CD4-positive, alpha-beta T cell treated with Interleukin-6 for 4 hours (primary cell): ENCODE data around the gene DIPK1A.

Experiments used
- DNase-seq: peaks from one replicate; pipeline ENCODE4 v3.0.0-alpha.2; 2020; ENCODE audit warnings: mixed read lengths

Gene DIPK1A

DNA sequence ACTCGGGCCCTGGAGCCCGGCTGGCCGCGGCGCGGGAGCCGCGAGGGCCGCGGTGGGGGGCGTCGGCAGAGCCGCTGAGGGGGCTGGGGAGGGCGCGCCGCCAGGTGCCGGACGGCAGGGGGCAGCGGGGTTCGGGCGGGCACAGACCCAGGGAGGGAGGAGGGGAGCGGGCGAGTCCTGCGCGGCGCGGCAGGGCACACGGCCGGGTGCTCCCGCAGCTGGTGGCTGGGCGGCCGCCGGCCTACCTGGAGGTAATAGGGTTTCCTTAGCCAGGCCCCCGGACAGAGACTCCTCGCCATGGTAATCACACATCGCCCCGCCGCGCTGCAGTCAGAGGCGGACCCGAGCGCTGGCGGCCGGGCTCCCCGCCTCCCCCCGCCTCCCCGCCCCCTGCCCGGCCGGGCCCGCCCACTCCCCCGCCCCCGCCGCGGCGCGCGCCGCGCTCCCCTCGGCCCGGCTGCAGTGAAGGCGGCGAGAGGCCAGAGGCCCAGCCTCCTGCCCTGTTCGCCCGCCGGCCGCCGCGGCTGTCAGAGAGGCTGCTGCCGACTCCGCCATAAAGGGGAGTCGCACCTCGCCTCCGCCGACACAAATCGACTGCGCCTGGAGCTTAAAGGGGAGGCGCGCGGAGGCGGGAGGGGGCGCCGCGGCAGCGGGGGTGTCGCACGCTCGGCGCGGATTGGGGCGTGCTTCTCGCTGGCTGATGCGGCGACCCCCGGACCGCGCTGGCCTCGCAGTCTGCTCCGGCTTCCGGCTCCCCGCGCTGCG, at the start of gene DIPK1A:
TSS of gene DIPK1A (minus strand) at position 332 of the 765 bp plus-strand sequence. CDS start at position 299, 33 bp downstream.
- peak; percentile 77 for DNase-seq

DNA sequence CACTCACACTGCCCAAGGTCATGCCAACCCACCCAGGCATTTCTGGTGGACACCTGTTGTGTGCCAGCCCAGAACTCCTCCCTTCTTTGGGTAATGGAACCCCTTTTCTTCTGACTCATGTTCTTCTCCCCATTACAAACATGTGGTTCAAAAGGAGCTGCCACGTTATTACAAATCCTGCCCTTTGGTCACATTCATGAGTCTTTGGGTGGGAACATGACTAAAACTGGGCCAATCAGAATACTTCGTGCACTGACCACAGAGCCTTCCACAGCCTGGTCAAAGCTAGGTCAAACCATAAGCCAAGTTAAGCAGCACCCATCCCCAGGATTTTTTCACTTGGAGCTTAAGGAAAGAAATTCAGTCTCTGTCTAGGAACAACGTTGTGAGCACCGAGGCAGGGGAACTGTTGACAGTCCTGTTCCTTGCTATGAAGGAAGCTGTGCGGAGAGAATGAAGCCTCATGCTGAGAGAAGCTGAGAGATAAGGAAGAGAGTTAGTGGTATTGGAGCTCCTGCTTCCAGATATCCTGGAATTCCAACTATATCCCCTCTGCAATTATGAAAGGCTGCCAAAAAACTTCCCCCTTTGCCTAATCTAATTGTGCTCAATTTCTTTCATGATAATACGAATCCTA, 46.8 kb upstream of the DIPK1A start:
- DNase-seq: no peak

DNA sequence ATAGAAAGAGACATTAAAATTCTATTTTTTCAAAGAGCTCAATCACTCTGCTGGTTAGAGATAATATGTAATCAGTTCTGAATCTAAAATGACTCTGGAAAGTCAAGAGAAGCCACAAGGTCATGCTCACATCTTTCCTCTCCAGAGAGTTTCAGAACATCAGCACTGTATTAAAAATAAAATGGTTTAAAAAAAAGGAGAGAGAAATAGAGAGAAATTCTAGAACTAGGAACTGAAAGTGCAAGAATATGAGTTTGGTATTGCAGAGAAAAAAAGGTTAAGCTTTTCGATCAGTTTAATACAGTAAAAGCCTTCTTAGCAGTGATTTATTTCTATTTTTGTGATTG, 44.0 kb upstream of the DIPK1A start:
- DNase-seq: no peak

DNA sequence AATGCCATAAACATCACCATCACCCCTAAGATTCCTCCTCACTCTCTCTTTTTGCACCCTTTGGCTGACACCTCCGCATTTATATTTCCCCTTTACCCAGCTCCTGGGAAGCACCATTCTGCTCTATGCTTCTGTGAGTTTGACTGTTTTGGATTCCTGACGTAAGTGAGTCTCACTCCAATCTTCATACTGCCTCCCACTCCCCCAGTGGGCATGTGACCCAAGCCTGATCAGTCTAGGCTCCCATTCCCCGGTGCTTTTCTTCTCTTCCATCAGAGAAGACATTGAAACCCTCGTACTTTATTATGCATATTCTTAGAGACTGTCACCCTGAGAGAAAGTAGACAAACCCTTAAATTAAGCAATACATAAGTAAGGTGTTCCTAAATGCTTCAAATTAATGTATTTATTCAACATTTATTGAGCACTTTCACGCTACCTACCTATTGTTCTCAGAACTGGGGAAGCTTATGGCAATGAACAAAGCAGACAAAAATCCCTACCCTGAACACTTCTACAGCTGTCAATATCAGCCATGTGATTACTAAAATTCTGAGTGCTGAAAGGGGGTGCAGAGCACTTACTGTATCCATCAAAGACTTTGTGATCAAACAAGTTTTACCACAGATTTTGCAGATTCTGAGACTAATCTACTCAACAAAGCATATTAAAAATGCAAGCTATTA, 43.4 kb upstream of the DIPK1A start:
- no peak for DNase-seq

DNA sequence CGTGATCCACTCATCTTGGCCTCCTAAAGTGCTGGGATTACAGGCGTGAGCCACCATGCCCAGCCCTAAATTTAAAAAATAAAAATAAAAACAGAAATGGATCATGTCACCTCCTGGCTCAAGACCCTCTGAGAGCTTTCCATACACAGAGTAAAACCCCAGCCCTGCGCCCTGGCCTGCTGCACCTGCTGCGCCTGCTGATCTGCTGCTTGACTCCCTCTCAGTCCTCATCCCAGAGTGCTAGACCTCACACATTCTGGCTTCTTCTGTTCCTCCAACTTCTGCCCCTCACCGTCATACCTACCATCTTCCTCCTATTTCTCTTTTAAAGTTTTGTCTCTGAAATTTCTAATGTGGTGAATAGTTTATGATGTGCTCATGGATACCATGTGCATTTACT, 42.7 kb upstream of the DIPK1A start:
- no peak for DNase-seq

DNA sequence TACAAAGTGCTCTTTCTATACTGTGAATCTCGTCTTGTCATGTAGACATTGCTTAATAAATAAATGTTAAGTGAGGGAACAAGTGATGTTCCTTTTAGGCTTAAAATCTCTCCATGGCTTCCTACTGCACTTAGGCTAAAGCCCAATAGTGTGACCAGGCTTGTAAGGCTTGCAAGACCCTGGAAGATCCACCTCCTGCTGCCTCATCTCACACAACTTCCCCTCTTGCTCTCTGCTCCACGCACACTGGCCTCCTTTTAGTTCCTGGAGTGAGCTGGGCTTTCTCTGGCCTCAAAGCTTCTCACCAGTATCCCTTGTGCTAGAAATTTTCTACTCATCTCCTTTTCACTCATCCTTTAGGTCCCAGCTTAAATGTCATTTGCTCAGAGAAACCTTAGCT, 41.5 kb upstream of the DIPK1A start:
- no peak for DNase-seq

DNA sequence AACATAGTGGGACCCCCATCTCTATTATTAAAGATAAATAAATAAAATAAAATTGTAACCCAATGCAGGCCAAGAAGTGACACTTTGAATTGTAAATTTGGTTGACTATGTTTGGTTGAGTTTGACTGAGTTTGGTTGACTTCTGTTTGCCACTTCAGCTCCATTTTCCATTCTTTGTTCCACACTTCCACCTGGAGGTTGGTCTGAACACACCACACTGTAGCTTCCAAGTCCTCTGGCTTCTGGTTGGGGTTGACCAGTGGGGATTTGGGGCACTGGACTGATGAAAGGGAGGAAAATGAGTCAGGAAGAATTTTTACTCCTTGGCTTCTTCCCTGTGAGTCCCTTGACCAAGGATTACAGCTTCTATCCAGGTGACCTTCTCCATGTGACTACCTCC, 40.6 kb upstream of the DIPK1A start:
- no peak for DNase-seq

DNA sequence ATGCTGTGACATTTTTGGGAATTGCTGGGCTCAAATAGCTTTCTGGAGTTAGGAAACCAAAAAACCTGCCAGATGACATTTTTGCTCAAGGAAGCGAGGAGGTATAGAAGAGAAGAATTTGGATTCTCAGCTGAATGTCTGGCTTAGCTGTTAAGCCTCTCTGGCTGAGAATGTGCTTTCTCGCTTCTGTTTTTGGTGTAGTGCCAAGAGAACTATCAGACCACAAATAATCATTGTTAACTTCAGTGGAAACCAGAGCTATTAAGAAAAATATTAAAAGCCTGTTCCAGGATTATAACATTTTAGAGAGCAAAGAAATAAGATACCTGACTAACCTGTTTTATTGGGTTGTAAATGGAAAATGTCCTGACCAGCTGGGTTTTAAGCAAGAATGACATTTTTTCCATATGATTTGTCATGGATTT, 39.5 kb upstream of the DIPK1A start:
- no peak for DNase-seq

DNA sequence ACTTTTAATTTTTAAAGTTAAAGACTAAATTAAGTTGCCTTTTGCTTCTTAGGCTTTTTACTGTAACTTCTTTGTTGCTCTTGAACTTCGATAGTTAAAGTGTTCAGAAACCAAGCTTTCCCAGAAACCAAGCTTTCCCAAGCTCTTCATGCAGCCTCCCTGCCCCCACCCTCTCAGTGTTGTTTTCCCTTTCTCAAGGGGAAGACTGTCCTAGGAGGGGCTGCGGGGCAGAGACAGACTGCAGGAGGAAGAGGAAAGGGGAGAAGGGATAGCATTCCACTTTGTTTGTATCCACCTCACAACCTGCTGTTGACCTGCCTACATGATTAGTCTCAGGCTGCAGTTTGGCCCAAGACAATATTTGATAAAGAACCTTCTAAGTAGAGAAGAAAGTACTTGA, 39.0 kb upstream of the DIPK1A start:
- no peak for DNase-seq

DNA sequence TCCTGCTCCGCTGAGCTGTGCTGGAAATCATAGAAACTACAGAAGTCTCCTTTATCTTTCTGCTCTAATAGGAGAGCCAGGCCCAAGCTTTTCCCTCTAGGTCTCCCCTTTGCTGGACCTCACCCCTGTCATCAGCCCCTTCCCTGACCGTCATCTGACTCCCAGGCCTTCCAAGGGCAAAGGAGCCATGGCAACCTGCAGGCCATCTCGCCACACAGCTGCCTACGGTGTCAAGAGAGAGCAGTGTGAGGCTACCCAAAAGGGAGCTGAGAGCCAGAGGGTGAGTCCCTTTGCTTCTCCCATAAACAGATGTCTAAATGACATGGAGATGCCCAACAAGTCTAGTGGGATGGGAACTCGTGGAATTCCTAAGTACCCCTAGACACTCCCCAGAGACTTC, 37.6 kb upstream of the DIPK1A start:
- DNase-seq: no peak

DNA sequence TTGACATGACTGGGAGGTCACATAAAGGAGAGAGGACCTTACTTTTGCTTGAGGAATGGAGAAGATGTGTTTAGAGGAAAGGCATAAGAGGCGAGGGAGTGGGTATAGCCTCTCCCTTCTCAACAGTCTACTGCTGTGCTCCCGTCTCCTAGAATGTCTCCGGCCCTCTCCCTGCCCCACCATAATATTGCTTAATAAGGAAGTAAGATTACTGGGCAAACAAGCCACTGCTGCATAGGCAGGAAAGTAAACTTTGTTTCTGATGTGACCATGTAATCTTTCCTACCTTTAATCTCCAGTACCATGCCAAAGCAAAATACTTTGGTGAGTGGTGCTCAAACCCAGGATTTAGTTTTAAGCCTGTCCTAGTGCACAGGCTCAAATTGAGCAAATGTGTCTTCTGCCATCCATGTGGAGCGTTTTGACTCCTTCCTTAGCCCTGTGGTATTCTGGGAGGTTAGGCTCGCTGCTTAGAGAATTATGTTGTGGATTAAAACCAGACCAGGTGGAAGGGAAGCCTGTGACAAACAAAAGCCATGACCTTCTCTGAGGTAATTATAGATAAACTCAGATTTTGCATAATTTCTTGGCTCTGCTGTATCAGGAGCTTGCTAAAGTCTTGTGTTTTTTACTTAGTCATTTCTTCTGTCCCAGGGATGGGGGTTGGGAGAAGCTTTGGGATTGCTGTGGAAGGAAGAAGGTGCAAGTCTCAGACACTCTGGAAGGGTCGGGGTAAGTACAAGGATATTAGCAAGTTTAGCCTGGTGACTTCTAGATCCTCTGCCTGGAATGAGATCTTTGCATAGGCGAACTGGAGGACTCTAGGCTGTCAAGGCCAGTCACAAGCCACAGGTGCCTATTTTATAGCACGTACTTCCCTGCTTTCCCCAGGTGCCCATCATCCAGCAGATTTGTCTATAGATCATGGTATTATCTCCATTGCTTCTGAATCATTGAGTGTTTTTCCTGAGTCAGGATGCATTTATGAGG, 34.5 kb upstream of the DIPK1A start:
- no peak for DNase-seq

DNA sequence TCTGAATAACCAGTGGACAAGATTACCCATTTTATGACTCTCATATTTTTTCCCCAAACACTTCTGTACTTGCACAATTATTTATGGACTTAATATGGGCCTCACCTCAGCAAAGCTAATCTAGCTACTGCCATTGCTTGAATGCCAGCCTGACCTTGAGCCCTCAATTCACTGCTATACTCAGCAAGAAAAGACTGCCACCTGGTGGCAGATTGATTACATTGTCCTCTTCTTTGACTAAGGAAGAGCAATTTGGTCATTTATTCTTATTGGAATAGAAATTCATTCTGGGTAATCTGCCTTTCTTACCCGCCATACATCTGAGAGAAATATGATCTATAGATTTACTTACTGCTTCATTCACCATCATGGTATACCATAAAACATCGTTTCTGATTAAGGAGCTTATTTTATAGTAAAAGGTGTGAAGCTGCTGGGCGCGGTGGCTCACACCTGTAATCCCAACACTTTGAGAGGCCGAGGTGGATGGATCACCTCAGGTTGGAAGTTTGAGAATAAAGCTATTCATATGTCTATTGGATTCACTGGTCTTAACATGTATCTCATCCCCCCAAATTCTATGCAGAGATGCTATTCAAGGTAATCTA, 32.9 kb upstream of the DIPK1A start:
- peak; percentile 83 for DNase-seq

DNA sequence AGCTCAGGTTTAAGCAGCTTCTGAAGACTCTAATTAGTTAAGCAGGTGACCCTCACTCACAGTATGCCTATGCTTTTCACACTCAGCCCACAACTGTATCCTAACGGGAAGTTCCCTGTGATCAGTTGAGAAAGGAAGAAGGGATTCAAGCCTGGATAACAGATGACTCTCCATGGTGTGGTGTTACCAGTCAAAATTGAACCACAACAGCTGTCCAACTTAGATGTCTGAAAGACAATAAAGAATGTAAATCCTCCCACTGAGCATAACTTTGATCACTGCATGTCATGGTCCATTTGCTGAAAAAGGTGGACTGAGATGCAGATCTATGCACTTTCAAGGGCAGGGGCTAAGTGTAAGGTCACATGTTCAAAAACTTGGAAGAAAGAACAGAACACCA, 32.3 kb upstream of the DIPK1A start:
- no peak for DNase-seq

DNA sequence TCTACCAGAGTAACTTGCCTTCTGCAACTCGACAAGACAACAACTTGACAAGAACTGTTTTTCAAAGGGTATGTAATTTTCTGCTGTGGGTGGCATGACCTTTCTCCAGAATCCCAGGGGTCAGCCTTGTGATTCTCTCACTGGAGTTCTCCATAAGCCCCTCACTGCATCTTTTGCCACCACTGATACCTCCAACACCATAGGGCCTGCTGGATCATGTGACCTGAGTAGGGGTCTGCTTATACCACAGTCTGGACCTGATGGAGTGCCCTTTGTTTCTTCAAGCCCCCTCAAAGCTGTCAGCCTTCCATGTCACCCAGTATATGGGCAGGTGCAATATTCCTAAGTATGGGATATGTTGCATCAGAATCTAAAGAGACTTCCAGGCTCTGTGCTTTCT, 31.6 kb upstream of the DIPK1A start:
- no peak for DNase-seq

DNA sequence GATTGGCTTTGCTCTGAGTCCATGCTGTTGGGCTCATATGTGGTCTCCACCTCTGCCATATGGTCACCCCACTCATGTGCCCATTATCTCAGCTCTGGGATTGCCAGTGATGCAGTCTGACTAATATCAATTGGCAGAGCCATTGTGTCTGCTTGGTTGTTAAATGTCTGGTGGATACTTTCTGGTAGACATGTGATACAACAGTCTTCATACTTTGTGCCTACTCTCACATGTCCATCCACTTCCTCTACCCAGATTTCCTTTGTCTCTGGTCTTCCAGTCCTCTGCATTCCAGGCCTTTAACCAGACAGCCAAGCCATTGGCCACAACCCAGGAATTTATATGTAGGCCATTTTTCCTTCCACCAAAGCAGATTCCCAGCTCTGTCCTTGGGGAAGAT, 30.8 kb upstream of the DIPK1A start:
- DNase-seq: no peak

DNA sequence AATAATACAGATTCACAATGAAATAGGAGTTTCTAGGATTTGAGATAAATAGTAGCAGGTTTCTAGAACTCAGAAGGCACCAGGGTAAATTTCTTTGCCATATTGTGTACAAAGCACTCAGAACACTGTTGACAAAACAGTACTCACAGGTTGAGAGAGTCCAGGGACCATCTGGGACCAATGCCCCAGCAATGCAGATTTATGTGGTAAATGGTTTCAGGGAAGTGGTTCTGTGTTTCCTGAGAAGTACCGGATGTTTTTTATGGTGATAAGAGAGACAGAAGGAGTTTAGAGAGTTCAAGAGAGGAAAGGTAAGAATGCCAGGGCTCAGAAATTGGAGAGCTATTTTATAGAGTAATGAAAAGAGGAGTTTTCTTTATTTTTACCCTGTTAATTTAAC, 29.6 kb upstream of the DIPK1A start:
- peak; percentile 26 for DNase-seq

DNA sequence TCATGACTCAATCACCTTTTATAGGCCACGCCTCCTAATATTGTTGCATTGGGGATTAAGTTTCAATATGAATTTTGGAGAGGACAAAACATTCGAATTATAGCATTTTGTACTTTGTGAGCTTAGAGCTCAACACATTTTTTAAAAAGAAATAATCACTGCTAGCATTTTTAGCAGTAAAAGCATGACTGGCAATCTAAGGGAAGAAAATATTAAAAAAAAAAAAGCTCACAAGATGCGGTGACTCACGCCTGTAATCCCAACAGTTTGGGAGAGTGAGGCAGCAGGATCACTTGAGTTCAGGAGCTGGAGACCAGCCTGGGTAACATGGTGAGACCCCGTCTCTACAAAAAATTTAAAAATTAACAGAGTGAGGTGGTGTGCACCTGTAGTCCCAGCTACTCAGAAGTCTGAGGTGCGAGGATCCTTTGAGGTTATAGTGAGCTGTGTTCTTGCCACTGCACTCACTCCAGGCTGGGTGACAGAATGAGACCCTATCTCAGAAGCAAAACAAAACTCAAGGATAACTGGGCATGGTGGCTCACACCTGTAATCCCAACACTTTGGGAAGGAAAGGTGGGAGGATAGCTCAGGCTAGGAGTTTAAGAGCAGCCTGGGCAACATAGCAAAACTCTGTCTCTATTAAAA, 28.8 kb upstream of the DIPK1A start:
- DNase-seq: no peak

DNA sequence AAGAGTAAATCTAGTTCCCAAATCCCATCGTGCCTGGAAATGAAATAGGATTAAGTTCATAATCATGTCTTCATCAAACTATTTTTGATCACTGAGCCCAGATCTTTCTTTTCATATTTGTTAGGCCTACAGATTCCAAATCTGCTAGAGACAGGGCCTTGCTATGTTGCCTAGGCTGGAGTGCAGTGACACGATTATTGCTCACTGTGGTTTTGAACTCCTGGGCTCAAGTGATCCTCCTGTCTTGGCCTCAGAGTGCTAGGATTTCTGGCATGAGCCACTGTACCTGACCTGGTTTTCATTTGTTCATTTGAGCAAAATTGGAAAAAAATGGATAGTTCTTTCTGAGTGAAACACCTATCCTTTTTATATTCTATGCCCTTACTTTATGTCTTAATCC, 28.0 kb upstream of the DIPK1A start:
- DNase-seq: peak; percentile 11

DNA sequence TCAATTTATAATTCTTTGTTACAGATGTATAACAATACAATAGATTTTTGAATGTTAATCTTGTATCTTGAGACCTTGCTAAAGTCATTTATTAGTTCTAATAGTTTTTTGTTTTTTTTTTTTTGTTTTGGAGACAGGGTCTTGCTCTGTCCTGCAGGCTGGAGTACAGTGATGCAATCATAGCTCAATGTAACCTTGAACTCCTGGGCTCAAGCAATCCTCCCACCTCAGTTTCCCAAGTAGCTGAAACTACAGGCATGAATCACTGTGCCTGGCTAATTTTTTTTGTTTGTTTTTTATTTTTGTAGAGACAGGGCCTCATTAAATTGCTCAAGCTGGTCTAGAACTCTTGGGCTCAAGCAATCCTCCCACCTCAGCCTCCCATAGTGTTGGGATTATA, 26.2 kb upstream of the DIPK1A start:
- DNase-seq: no peak

DNA sequence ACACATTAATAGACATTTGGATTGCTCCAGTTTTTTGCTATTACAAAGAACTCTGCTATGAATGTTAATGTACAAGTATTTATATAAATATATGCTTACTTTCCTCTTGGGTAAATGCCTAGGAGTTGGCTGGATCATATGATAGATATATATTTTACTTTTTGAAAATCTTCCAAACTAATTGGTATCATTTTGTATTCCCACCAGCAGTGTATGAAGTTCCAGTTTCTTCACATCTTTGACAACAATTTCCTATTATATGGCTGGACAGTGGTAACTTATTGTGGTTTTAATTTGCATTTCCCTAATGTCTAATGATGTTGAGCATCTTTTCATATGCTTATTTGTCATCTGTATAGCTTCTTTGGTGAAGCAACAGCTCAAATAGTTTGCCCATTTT, 23.8 kb upstream of the DIPK1A start:
- no peak for DNase-seq

DNA sequence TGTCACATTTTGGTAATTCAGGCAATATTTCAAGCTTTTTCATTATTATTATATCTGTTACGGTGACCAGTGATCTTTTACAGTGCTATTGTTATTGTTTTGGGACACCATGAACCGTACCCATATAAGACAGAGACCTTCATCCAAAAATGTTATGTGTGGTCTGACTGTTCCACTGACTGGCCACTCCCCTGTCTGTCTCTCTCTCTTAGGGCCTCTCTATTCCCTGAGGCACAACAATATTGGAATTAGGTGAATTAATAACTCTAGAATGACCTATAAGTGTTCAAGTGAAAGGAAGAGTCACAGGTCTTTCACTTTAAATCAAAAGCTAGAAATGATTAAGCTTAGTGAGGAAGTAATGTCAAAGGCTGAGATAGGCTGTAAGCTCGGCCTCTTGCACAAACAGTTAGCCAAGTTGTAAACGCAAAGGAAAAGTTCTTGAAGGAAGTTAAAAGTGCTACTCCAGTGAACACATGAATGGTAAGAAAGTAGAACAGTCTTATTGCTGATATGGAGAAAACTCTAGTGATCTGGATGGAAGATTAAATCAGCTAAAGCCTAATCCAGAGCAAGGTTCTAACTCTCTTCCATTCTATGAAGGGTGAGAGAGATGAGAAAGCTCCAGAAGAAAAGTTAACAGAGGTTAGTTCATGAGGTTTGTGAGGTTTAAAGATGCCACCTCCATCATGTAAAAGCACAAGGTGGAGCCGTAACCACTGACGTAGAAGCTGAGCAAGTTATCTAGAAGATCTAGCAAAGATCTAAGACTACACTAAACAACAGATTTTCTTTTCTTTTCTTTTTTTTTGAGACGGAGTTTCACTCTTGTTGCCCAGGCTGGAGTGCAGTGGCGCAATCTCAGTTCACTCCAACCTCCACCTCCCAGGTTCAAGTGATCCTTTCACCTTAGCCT, 19.7 kb upstream of the DIPK1A start:
- DNase-seq: peak; percentile 55
